H1 (cell line): Measurements from ENCODE around the gene CCL25. TPM values are rescaled to one million over a fixed set of nuclear protein-coding genes. Genes with fewer than 3 reads are reported as not detected.

Experiments used
- CTCF ChIA-PET: fragments of 300-600 bp; sonication (Branson Sonifier 250); formaldehyde crosslinking; loops from one replicate; lab custom pipeline; 2021; ENCODE audit not compliant: partially characterized antibody; lab: Charles Lee
- POLR2A ChIA-PET: fragments of 300-600 bp; sonication (Branson Sonifier 250); formaldehyde crosslinking; loops from one replicate; lab custom pipeline; 2021; ENCODE audit warnings: inconsistent platforms; ENCODE audit not compliant: partially characterized antibody; lab: Charles Lee
- DNase-seq, 2 experiments: peaks; one replicate each; pipeline versions ENCODE4 v3.0.0 to v3.0.0-alpha.2; 2010 to 2022; ENCODE audit warnings: low spot score in 2 of 2, low read depth in 1 of 2, mixed read lengths in 1 of 2
- FAIRE-seq: peaks from 2 replicates; lab custom pipeline; 2011; peaks lifted over from hg19 to GRCh38; lab: Jason Lieb, UNC
- H2AFZ ChIP-seq: 2 replicates; pipeline ENCODE4 v1.8.1; 2012; ENCODE audit warnings: low read length, inconsistent platforms
- H2AK5ac ChIP-seq: 2 replicates; pipeline ENCODE4 v1.6.1; 2013; ENCODE audit warnings: low read depth, low read length
- H2BK120ac ChIP-seq: replicated peaks from 2 replicates; pipeline ENCODE3; 2013; ENCODE audit warnings: low read depth, low read length, inconsistent platforms
- H2BK12ac ChIP-seq: 2 replicates; pipeline ENCODE4 v1.6.1; 2013; ENCODE audit warnings: low read depth, low read length
- H2BK15ac ChIP-seq: 2 replicates; pipeline ENCODE4 v1.6.1; 2013; ENCODE audit warnings: low read length
- H2BK20ac ChIP-seq: 2 replicates; pipeline ENCODE4 v1.6.1; 2013; ENCODE audit warnings: low read length
- H2BK5ac ChIP-seq: 2 replicates; pipeline ENCODE4 v1.6.1; 2013; ENCODE audit warnings: low read depth, low read length
- H3K14ac ChIP-seq: 2 replicates; pipeline ENCODE4 v1.6.1; 2013; ENCODE audit warnings: inconsistent platforms; ENCODE audit not compliant: insufficient read length
- H3K18ac ChIP-seq: 2 replicates; pipeline ENCODE4 v1.6.1; 2013; ENCODE audit warnings: low read length; ENCODE audit errors: extremely low read depth
- H3K23ac ChIP-seq: 2 replicates; pipeline ENCODE4 v1.6.1; 2013; ENCODE audit warnings: inconsistent platforms; ENCODE audit not compliant: insufficient read length
- H3K23me2 ChIP-seq: 2 replicates; pipeline ENCODE4 v1.6.1; 2013; ENCODE audit warnings: low read depth, low read length
- H3K27ac ChIP-seq: 2 replicates; pipeline ENCODE4 v1.6.1; 2011; ENCODE audit warnings: low read depth, low read length, inconsistent platforms
- H3K27me3 ChIP-seq, 4 experiments: replicated peaks in 1 of 4; 1 replicate in 1 of 4; 2 replicates in 3 of 4; pipeline versions ENCODE4 v1.6.1 to v1.8.1; 2011 to 2013; ENCODE audit warnings: low read length in 3 of 4, mild to moderate bottlenecking in 3 of 4, inconsistent platforms in 2 of 4, mixed read lengths in 2 of 4, moderate library complexity in 1 of 4; ENCODE audit not compliant: control insufficient read depth in 3 of 4, insufficient read depth in 3 of 4; ENCODE audit errors: extremely low read depth in 1 of 4
- H3K36me3 ChIP-seq, 4 experiments: 2 replicates each; pipeline versions ENCODE4 v1.6.1 to v1.8.1; 2011 to 2013; ENCODE audit warnings: mild to moderate bottlenecking in 4 of 4, low read length in 3 of 4, moderate library complexity in 2 of 4, control low read depth in 1 of 4, inconsistent platforms in 1 of 4; ENCODE audit not compliant: insufficient read depth in 4 of 4, control insufficient read depth in 2 of 4
- H3K4ac ChIP-seq: replicated peaks from 2 replicates; pipeline ENCODE3; 2013; ENCODE audit warnings: low read length, low read depth, mixed read lengths, inconsistent platforms; ENCODE audit not compliant: insufficient read length
- H3K4me1 ChIP-seq, 4 experiments: replicated peaks in 1 of 4; 1 replicate in 1 of 4; 2 replicates in 3 of 4; pipeline versions ENCODE4 v1.6.1 to v1.8.1; 2011 to 2013; ENCODE audit warnings: low read length in 3 of 4, inconsistent platforms in 2 of 4, mixed read lengths in 1 of 4; ENCODE audit not compliant: insufficient read depth in 4 of 4, control insufficient read depth in 3 of 4
- H3K4me2 ChIP-seq, 2 experiments: 2 replicates each; pipeline versions ENCODE4 v1.6.1 to v1.8.1; 2011 to 2013; ENCODE audit warnings: low read depth in 2 of 2, low read length in 2 of 2, control low read depth in 1 of 2, inconsistent platforms in 1 of 2, mild to moderate bottlenecking in 1 of 2; ENCODE audit not compliant: insufficient read depth in 1 of 2
- H3K4me3 ChIP-seq, 4 experiments: fragments of 200-600, 300-600 bp in 1 of 4; sonication (generic), shearing (Covaris generic), sonication (Bioruptor Twin) in 1 of 4; 2 replicates each; pipeline versions ENCODE4 v1.5.1 to v1.8.1; 2011 to 2016; ENCODE audit warnings: low read length in 4 of 4, low read depth in 3 of 4, control low read depth in 2 of 4, inconsistent platforms in 2 of 4, mild to moderate bottlenecking in 2 of 4, mixed read lengths in 1 of 4, moderate library complexity in 1 of 4; ENCODE audit not compliant: insufficient read depth in 2 of 4; ENCODE audit errors: extremely low read depth in 1 of 4
- H3K56ac ChIP-seq: replicated peaks from 2 replicates; pipeline ENCODE3; 2013; ENCODE audit warnings: low read depth, mild to moderate bottlenecking, mixed read lengths, low read length, inconsistent platforms; ENCODE audit not compliant: insufficient read length
- H3K79me1 ChIP-seq: 2 replicates; pipeline ENCODE4 v1.6.1; 2013; ENCODE audit warnings: low read depth, low read length, control low read depth
- H3K79me2 ChIP-seq, 2 experiments: 2 replicates each; pipeline versions ENCODE4 v1.6.1 to v1.8.1; 2012 to 2013; ENCODE audit warnings: low read length in 2 of 2, mild to moderate bottlenecking in 2 of 2, inconsistent platforms in 1 of 2; ENCODE audit not compliant: insufficient read depth in 2 of 2, control insufficient read depth in 1 of 2
- H3K9ac ChIP-seq, 4 experiments: replicated peaks in 1 of 4; 1 replicate in 1 of 4; 2 replicates in 3 of 4; pipeline versions ENCODE4 v1.6.1 to v1.8.1; 2011 to 2013; ENCODE audit warnings: low read depth in 3 of 4, low read length in 3 of 4, control low read depth in 2 of 4, mild to moderate bottlenecking in 2 of 4, moderate library complexity in 2 of 4, inconsistent platforms in 1 of 4; ENCODE audit errors: extremely low read depth in 1 of 4
- H3K9me3 ChIP-seq, 2 experiments: 2 replicates each; pipeline versions ENCODE4 v1.6.1 to v1.8.1; 2012 to 2013; ENCODE audit warnings: mild to moderate bottlenecking in 2 of 2, moderate library complexity in 2 of 2, control low read depth in 1 of 2, inconsistent platforms in 1 of 2, low read depth in 1 of 2, low read length in 1 of 2, mixed read lengths in 1 of 2; ENCODE audit not compliant: insufficient read depth in 2 of 2
- H4K20me1 ChIP-seq, 2 experiments: replicated peaks in 1 of 2; 2 replicates each; pipeline versions ENCODE3 to v1.8.1; 2011 to 2013; ENCODE audit warnings: inconsistent platforms in 2 of 2, low read length in 2 of 2, mild to moderate bottlenecking in 1 of 2; ENCODE audit not compliant: insufficient read depth in 2 of 2, control insufficient read depth in 1 of 2
- H4K5ac ChIP-seq: 2 replicates; pipeline ENCODE4 v1.6.1; 2013; ENCODE audit warnings: low read length, low read depth, mixed read lengths, inconsistent platforms; ENCODE audit not compliant: insufficient read length
- H4K8ac ChIP-seq: 2 replicates; pipeline ENCODE4 v1.8.0; 2013; ENCODE audit warnings: mild to moderate bottlenecking, moderate library complexity, low read length, inconsistent platforms; ENCODE audit not compliant: insufficient read depth; ENCODE audit errors: extremely low read depth
- H4K91ac ChIP-seq: replicated peaks from 2 replicates; pipeline ENCODE3; 2013; ENCODE audit warnings: low read length, mixed read lengths, inconsistent platforms; ENCODE audit not compliant: insufficient read length
- CTCF ChIP-seq, 3 experiments: IDR thresholded peaks; 1 replicate in 2 of 3; 2 replicates in 1 of 3; pipeline versions ENCODE4 v1.5.1 to v1.6.1; 2011; ENCODE audit warnings: low read length in 3 of 3, mild to moderate bottlenecking in 3 of 3, inconsistent platforms in 2 of 3, low read depth in 1 of 3, moderate library complexity in 1 of 3; ENCODE audit not compliant: insufficient read depth in 1 of 3; ENCODE audit errors: control extremely low read depth in 1 of 3
- POLR2A ChIP-seq, 2 experiments: IDR thresholded peaks; 1 replicate in 1 of 2; 2 replicates in 1 of 2; pipeline ENCODE4 v1.6.1; 2011; ENCODE audit warnings: low read depth in 2 of 2, low read length in 2 of 2, mild to moderate bottlenecking in 2 of 2; ENCODE audit errors: control extremely low read depth in 1 of 2
- RAD21 ChIP-seq, 2 experiments: IDR thresholded peaks in 1 of 2; conservative IDR thresholded peaks in 1 of 2; 2 replicates each; pipeline ENCODE4 v1.6.1; 2011; ENCODE audit warnings: low read depth in 2 of 2, low read length in 2 of 2, improper control_type of control experiment in 1 of 2, inconsistent platforms in 1 of 2, mild to moderate bottlenecking in 1 of 2, moderate library complexity in 1 of 2
- WGBS, 2 experiments: shearing (Covaris generic) in 1 of 2; methylation state at CpG; one replicate each; pipeline versions ENCODE4 v1.1.6 to v1.1.7; 2013 to 2015; ENCODE audit warnings: low lambda C conversion rate in 2 of 2, mixed read lengths in 2 of 2, inconsistent platforms in 1 of 2, low coverage in 1 of 2, missing lambda C conversion rate in 1 of 2; ENCODE audit not compliant: insufficient replicate concordance in 2 of 2, insufficient coverage in 1 of 2, insufficient read length in 1 of 2; ENCODE audit errors: extremely low coverage in 1 of 2, missing lambda C conversion rate in 1 of 2; 5-methylcytosine and 5-hydroxymethylcytosine counted together
- polyA plus RNA-seq, 7 experiments: library from polyadenylated mRNA; depleted of rRNA in 3 of 7; stranded (reverse) in 5 of 7; unstranded in 2 of 7; fragments of >200 nt in 5 of 7; fragments of 200-250 nt in 2 of 7; gene quantifications; 1 replicate in 5 of 7; 2 replicates in 1 of 7; 4 replicates in 1 of 7; pipeline versions ENCODE4 v1.2.1 to v1.2.3, GENCODE V29; 2011 to 2013; ENCODE audit warnings: missing spikeins in 2 of 7, mixed read lengths in 2 of 7
- total RNA-seq: library from RNA; stranded (reverse); fragmentation: NEBNext Ultra II Directional; extraction: Animal tissue kit (Norgen Biotek cat#: 25700); gene quantifications from 2 replicates; pipeline ENCODE4 v1.2.1, GENCODE V29; 2021

The CCL25 gene
- total and polyA plus RNA-seq, 2 of the 8 experiments (the other 6 are each of a cell fraction or from before 2014, with no cell fraction given): 0.59 TPM; not detected in 1

- H3K4me3 ChIP-seq: no peak overlapping the region
- H2BK12ac ChIP-seq: no peak overlapping the region
- no peaks in the 10 kb centered on the region for H3K4me1 ChIP-seq
- H2BK120ac ChIP-seq: no peak overlapping the region
- WGBS, 2 experiments: 86% methylated on average over 14 of the region's 14 CpGs; no CpG with 5 or more reads in 1 of the 2 experiments
- no peaks in the 10 kb centered on the region for H3K27me3 ChIP-seq
- H2BK15ac ChIP-seq: no peak overlapping the region
- TF ChIP-seq POLR2A (IDR thresholded peaks at IDR 0.05; ENCODE audit: control extremely low read depth in 1 of 2, low read depth in 2 of 2, low read length in 2 of 2): no peak
- peak; percentile 81 for TF ChIP-seq RAD21 (IDR thresholded peaks at IDR 0.05 in 1 of 2, conservative IDR thresholded peaks at IDR 0.05 in 1 of 2; ENCODE audit: low read depth in 2 of 2, low read length in 2 of 2)
- TF ChIP-seq CTCF (IDR thresholded peaks at IDR 0.05; ENCODE audit: control extremely low read depth in 1 of 3, insufficient read depth in 1 of 3, low read depth in 1 of 3, low read length in 3 of 3): peak; percentile 53 to 77 (median 63)
- H3K23ac ChIP-seq: no peak overlapping the region
- no peaks in the 10 kb centered on the region for H3K79me2 ChIP-seq
- no peak overlapping the region for H3K4me2 ChIP-seq
- FAIRE-seq: no peak
- no peak overlapping the region for H2AK5ac ChIP-seq
- H4K20me1 ChIP-seq: no peaks in the 10 kb centered on the region
- no peaks in the 10 kb centered on the region for H3K9me3 ChIP-seq
- H3K4ac ChIP-seq: no peak overlapping the region
- no peaks in the 10 kb centered on the region for H3K36me3 ChIP-seq
- H3K56ac ChIP-seq: no peak overlapping the region
- no peaks in the 10 kb centered on the region for H3K23me2 ChIP-seq
- DNase-seq: no peak
- H4K5ac ChIP-seq: no peak overlapping the region
- no peak overlapping the region for H3K27ac ChIP-seq
- H3K79me1 ChIP-seq: no peaks in the 10 kb centered on the region
- no peak overlapping the region for H3K18ac ChIP-seq
- CTCF ChIA-PET: interaction anchor here (1.1 to 2.9 kb wide), 5 partner anchors 11 to 52 kb away, joined by 4 to 14 read pairs (median 4); no protein-coding TSS in a partner anchor
- no peak overlapping the region for H3K9ac ChIP-seq
- no peak overlapping the region for H2BK20ac ChIP-seq
- POLR2A ChIA-PET: interaction anchor here (0.7 to 2.6 kb wide), 3 partner anchors 10 to 60 kb away, joined by 3 to 6 read pairs (median 3); no protein-coding TSS in a partner anchor
- no peak overlapping the region for H4K8ac ChIP-seq
- H2AFZ ChIP-seq: no peak overlapping the region
- no peak overlapping the region for H2BK5ac ChIP-seq
- no peak overlapping the region for H3K14ac ChIP-seq
- no peak overlapping the region for H4K91ac ChIP-seq
These were observed 34.8 kb upstream of the CCL25 start for GRCh38 chr19:8017808-8018207.
